Activated CD4-positive, alpha-beta T cell treated with anti-CD3 and anti-CD28 coated beads, Interleukin-2, amount 50 U/mL, for 4 hours (primary cell): Measurements from ENCODE around the gene HPX.

Source experiments
- DNase-seq, 2 experiments: peaks; one replicate each; pipeline ENCODE4 v3.0.0-alpha.2; 2020

HPX gene

DNA sequence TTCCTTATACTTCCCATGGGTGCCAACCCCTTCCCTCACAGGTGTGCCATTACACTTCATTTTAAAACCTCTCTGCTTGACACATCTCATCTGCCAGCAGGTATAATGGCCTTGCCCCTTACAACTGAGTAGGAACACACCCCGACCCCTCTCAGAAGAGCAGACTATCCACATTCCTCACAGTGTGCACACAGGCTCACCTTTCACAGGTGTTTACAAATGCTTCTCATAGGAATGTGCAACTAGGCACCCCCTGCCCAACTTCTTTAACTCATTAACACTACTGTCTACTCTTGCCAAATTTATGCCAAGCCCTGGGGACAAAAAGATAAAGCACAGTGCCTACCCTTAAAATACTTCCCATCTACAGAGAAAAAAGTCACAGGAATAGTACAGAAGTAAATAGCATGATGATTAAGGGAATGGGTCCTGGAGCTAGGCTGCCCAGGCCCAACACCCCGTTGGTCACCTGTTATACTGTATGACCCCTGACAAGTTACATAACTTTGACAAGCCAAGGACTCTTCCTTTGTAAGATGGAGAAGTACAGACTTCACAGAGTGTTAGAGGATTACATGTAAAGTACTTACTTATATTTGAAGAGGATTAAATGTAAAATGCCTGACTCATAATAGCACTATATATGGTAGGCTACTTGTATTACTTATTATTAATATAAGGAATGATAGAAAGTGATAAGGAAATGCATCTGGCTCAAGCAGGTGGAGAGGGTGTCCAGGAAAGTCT is 17.7 kb upstream of the HPX start:
- no peak for DNase-seq

DNA sequence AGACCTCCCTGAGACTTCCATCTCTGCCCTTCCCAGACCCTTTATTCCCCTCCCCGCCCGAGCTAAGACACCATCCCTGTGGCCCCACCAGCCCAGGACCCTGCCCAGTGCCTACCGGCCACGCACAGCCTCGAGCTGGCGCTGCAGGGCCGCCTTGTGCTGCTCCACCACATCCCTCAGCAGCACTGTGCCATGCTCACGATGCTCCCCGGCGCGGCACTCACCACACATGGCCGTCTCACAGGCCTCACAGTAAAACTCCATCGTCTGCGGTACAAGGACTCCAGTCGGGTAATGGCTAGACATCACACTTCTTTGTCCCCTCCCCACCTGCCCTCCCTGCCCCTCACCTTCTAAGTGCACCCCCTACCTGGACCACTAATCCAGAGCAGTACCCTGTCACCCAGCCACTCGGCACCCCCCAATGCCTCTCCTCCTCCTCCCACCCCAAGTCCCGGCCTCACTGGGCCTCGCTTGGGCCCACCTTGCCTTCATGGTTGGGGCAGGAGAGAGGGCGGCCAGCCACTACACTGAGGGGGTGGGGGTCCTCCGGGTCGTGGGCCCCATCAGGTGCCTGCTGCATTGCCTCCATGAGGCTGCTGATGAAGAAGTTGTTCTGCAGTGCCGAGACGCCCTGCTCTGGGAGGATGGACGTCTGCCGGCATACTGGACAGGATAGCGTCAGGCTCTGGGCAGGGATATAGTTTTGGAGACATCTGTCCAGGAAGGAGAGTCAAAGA is 17.0 kb upstream of the HPX start:
- DNase-seq: no peak

DNA sequence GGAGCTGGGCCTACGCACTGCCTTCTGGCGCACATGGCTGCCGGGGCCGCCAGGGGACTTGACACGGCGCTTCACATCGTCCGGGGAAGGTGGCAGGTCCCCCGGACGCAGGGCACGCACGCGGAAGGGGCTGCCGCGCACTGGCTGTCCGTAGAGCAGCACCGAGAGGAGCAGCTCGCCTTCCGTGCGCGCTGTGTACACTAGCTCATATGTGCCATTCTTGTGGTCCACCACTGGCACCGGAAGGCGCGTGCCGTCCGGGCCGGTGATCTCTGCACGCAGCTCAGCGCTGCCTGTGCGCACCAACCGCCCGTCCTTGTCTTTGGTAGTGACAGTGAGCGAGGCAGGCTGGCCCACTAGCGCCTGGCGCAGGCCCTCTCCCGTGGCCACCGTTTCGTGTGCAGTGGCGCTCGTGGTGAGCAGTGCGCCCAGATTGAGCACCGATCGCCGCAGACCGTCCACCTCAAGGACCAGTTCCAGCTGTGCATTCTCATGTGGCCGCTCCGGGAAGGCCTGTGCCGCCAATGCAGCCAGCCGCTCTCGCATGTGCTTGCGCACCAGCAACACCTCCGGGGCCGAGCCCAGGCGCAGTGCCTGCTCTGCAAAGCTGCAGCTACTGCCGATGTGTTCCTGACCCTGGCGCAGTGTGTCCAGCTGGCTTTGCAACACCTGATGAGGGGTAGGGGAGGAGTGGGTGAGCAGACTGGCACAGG is 15.7 kb upstream of the HPX start:
- DNase-seq: no peak

DNA sequence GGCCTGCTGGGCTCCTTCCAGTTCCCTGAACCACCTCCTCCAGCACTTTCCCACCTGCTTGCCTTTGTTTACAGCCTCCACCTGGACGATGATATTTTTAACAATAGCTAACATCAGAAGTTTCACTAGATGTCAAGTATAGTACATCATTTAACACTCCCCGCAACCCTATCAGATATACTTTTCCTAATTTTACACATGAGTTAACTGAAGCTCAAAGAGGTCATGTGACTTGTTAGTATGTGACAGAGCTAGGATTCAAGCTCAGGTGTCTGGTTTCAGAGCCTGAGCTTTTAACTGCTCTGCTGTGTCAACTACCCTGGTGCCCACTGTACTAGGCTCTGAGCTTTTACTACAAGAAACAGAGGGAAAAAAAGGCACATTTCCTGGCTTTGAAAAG is 14.3 kb upstream of the HPX start:
- no peak for DNase-seq

DNA sequence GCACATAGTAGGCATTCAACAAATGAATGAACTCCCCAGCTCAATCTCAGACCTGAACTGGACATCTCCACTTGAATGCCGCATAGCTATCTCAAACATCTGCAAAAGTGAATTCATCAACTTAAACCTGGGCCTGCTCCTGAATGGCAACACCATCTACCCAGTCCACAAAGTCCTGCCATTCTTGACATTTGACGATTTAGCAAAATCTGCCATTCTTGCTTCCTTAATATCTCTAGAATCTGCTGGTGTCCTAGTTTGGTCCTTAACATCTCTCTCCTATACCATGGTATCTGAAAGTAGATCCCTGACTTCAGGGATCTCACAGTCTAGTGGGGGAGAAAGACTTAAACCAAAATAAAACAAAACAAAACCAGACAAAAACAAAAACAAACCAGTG is 12.4 kb upstream of the HPX start:
- no peak for DNase-seq

DNA sequence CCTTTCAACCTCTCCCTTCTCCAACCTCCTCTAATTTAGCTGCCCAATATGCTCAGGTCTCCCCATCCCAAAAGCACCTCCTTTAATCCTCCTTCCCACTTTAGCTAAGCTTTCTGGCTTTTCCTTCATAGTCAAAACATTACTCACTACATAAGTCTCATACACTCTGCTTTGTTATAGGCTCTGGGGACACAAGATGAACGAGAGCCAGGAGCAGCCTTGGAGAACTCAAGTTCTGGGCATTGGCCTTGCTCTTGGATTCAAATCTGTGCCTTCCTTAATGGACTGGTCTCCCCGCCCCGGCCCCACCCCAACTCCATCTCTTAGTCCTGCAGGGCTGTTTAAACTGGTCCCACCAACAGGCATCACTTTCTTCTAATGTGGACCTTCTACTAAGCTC is 11.4 kb upstream of the HPX start:
- DNase-seq: no peak

DNA sequence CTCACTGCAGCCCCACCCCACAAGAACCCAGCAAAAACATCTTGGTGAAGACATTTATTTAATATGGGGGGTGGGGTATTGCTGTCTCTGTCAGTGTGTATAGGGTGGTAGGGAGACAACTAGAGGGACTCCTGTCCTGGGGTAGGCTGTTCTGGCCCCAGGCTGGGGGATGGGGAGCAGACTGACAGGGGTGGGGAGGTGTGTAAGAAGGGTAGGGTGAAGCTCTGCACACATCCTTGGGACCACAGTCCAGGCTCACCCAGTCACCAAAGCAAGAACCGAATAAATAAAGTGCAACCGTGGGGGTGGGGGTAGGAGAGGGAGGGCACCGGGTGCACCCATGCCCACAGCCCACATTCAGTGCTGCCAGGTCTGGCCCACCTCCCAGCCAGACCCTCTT is 7.8 kb upstream of the HPX start:
- DNase-seq: no peak

DNA sequence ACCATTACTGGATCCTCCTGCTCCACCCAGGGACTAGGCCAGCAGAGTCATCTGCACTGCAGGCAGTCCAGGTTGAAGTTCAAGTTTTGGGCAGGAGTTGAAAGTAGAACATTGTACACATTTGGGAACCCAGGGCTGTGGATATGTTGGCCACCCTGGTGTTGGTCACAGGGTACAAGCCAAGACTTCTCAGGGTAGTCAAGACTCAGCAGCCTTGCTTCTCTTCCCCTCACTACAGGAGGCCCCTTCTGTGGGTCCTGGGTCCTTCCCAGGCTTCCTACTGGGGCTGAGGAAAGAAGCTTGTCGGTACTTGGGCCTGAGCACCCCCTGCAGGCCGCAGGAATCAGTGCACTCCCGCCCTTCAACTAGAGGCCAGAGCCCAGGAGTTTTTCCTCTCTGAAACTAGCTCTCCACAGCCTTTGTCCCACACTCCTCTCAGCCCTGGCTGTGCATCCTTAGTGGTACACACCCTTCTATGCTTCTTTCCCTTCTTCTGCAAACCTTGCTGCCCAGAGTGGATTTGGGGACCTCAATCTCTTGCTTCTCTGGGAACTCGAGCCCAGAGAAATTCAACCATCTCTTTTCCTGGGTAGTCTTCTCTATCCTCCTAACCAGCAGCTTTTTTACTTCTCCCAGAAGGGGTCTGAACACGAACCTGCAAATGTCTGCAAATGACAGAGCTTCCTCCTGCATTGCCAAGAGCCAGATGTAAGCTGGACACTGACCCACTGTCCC is 2.6 kb upstream of the HPX start:
- DNase-seq: peak; percentile 41 to 42

DNA sequence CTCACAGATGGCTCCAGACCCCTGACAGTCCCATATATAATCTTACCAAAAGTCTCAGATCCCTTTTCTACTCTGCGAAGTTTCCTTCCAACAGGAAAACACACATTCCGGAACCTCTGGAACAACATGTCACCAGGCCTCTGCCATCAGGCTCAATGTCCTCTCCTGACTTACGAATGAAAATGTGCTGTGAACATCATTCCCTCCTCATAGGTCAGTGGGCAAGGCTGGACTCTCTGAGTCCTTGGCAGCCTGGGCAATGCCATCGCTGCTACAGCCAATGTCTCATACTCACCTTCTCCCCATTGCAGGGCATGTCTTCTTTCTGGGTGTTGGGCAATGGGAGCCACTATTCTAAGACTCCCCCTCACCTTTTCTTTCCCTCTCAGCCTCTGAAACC is 1.7 kb upstream of the HPX start:
- DNase-seq: no peak

DNA sequence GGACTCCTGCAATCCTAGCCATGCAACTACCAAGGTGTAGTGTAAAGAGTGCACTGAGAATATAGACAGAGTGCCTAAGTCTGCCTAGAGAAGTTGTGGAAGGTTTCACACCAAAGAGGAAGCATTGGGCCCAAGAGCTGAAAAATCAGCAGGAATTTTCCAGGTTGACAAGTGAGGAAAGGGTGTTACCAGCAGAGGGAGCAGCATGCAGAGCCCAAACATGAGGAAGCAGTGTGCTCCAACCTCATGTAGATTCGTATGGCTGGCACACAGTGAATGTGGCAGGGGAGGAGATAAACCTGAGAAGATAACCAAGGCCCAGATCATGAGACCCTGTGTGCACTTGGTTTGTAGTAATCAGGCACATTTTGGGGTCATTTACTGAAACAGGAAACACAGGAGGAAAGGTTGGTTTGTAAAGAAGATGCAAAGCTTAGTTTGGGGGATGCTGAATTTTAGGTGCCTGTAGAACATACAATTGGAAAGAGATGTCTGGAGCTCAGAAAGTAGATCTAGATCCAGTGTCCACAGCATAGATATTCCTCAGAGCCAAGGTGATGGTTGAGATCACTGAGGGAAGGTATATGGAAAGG is 1.7 kb downstream of the HPX start:
- peak; percentile 14 to 30 for DNase-seq

DNA sequence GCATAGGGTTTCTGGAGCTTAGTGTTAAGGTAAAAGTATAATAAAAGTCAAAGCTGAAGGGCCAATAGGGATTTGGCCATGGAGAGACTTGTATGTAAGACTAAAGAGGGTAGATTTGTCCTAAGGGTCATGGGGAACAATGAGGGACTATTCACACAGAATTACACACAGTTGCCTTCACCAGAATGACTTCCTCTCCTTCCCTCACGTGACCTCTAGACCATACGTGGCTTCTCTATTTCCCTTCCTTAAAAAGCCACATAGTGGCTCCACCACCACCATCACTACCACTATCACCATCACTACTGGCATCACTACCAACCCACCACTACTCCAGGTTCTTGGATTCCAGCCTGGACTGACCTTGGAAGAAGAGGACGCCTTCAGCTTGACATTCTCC is 2.8 kb downstream of the HPX start:
- no peak for DNase-seq

DNA sequence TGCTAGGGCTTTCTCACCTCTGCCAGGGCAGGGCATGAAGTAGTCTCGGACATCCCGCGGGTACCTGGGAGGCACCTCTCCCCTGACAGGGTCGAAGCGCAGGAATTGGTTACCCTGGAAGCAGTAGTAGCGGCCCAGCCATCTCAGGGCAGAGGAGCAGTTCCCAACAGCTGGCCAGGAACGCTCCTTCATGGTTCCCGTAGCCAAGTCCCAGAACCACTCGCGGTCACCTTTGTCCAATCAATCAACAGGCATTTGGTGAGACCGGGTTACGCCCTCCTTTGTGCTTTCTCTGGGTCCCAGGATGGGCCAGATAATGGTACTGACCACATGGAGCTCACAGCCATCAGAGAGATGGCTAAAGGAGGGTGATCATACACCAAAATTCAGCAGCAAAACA is 3.4 kb downstream of the HPX start:
- DNase-seq: no peak

DNA sequence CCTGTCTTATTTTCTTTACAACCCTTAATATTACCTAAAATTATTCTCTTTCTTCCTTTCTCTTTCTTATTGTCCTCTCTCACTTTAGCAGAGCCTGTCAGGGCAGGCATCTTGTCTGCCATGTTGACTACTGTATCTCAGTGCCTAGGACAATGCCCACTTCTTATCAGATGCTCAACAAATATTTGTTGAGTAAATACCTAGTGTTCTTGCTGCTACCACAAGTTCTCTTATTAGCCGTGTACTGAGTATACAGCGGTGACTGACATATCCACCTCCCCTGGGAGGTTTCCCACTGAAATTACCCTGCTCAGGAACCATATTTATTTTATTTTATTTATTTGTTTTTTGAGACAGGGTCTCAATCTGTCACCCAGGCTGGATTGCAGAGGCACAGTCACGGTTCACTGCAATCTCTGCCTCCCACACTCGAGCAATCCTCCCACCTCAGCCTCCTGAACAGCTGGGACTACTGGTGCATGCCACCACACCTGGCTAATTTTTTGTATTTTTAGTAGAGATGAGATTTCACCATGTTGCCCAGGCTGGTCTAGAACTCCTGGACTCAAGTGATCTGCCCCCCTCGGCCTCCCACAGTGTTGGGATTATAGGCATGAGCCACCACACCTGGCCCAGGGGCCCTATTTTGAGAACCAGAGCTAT is 6.7 kb downstream of the HPX start:
- no peak for DNase-seq

DNA sequence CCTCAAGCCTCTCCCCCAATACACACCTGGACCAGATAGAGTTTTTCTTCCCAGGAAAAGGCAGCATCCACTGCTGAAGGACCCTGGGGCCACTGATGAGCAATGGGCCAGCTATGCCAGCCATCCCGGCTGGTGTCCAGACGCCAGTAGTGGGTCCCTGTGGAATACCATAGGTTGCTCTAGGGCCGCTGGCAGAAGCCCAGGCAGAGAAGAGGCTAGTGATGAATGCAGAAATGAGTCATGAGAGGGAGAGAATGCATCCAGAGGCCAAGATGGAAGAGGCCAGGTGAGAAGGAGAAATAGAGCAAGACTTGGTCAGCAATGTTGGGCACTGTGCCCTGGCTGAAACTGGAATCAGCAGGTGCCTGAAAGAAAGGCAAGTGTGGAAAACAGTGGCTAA is 8.9 kb downstream of the HPX start:
- DNase-seq: no peak

DNA sequence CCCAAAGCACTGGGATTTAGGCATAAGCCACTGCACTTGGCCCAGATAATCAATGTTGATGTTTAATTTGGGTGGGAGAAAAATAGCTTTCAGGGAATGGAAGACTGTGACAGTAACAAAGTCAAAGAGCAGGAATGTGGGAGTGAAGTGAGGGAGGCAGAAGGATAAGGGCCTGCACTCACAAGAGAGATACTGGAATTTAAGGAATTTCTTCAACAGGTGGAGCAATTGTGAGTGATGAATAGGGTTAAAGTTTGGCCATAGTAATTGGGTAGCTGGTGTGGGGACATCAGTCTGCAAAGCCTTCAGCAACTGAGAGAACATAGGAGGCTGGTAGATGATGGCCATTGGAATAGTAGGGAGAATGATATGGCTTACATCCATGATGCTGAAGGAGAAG is 13.3 kb downstream of the HPX start:
- DNase-seq: no peak

DNA sequence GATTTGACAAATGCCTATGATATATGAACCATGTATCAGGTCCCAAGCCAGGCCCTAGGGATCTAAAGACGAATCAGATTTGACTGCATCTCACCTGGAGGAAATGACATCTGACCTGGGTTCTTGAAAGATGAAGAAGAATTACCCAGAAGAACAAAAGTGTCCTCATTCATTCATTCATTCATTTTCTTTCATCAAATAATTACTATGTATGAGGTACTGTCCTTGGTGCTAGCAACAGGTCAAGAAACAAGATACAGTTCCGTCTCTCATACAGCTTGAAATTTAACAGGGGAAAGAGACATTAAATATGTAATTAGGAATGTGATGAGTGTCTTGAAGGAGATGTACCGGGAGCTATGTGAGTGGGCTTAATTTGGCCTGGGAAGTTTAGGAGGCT is 20.1 kb downstream of the HPX start:
- no peak for DNase-seq

DNA sequence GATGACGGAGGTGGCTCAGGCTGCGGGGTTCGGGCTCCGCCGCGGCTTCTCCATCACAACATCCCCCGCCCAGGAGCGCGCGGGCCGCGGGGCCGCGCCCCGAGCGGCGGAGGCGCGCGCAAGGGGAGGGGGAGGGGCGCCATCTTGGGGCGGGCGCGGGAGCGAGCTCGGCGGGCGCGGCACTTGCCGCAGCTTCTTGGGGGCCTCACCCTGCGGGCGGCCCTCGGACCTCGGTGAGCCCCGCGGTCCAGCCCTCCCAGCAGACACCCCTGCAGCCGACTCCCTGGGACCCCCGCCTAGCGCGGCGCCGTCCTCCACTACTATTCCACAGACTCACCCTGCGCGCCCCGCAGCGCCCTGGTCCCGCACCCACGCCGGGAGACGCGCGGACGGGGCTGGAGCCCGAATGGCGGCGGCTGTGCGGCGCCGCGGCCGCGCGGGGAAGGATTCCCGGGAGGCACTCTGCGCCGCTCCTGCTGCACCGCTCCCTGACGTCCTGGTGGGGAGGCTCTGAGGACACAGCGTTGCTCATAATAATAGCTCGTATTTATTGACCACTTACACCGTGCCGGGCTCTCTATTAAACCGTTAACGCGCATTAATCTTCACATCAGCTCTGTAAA is 21.7 kb downstream of the HPX start, which contains the start of gene APBB1:
Gene APBB1 (minus strand): TSS at position 86 of the 623 bp plus-strand sequence. CDS start 7,747 bp downstream, outside the sequence.
- DNase-seq: peak; percentile 52 to 62

DNA sequence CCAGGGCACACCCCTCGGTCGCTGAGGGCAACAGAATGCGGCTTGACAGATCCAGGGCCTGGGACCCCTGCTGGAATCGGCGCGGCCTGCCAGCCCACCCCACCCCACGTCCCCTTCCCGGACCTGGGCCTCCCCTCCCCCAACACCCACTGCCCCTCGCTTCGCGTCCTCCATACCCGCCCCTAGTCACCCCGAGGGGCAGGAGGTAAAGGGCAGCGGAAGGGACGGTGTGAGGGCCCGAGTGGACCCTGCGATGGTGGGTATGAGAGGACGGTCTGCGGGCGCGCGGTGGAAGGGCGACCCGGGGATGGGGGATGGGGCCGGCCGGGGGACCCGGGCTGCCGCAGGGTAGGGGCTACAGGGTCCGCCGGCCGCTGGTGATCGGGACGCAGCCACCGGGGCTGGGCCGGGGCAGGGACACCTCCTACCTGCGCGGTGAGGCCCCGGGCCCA is 22.2 kb downstream of the HPX start:
- no peak for DNase-seq

DNA sequence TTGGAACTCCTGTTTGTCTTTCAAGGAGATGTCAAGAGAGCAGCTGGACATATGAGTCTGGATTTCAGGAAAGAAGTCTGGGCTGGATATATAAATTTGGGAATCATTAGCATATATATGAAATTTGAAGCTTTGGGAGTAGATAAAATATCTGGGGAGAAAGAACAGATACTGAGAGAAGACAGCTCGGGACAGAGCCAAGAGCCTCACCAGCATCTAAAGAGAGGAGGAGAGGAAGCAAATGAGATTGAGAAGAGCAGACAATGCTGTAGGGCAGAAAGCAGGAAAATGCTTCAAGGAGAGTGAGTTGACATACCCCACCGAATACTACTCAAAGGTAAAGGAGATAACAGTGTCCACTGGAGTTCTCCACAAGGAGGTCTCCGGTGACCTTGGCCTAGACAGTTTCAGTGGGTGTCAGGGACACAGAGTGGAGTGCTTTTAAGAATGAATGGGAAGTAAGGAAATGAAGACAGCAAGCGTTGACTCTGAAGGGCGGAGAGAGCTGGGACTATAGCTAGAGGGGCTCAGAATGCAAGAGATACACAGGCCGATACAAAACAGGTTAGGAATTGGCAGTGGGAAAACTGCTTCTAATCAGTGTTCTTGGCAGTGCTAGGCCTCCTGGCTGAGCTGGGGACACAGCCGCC is 22.8 kb downstream of the HPX start:
- DNase-seq: no peak

DNA sequence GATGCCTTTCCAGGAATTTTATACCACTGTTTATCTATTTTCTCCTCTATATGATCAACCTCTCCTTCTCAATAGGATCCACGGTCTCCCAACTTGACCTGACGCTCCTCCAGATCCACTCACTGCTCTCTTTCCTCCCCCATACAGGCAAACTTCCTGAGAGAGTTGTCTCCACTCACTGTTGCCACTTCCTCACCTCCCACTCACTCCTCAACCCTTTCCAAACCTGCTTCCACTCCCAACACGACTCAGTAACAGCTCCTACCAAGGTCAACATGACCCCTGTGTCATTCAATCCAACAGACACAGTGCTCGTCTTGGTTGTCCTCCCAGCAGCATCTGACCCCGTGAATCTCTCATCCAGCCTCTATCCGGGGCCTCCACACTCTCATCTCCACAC is 25.0 kb downstream of the HPX start:
- no peak for DNase-seq

DNA sequence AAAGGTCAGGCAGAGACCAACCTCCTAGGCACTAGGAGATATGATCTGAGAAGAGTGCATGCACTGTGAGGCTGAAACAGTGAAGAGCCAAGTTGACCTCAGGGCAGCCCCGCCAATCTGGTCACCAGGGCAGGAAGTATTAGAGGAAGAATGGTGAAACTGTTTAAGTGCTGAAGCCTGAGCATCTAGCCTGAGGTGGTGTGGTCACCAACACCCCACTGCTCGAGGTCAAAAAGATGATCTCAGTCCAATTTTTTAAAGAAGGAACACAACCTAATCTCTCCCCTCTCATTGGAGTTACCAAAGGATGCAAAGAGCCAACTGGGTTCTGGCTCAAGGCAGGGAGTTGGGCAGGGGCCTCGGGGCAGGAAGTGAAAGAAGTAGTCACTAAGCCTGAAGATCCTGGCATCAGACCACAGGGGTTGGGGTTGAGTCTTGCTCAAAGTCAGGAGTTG is 25.9 kb downstream of the HPX start:
- no peak for DNase-seq
